Hepatocyte (in vitro differentiated cells): ENCODE results near the gene IL17RE. TPM values are rescaled to one million over a fixed set of nuclear protein-coding genes. Genes with fewer than 3 reads are reported as not detected.
A peak's percentile ranks its signal among the peaks of the same experiment; 100 is the strongest.
"Not testable (repeated sequence)": the region's sequence is repeated elsewhere in the genome, so short reads cannot be mapped to it uniquely, and the experiment has no call there.

ENCODE experiments used
- DNase-seq: peaks from one replicate; pipeline ENCODE4 v3.0.0-alpha.2; 2016; ENCODE audit warnings: low spot score
- H2AFZ ChIP-seq: fragments of 200-600 bp; sonication (generic); 2 replicates; pipeline ENCODE4 v1.6.0; 2016; ENCODE audit warnings: antibody characterized with exemption, mild to moderate bottlenecking
- H3K27ac ChIP-seq: fragments of 200-600 bp; sonication (generic); 2 replicates; pipeline ENCODE4 v1.5.1; 2016; ENCODE audit warnings: mild to moderate bottlenecking
- H3K27me3 ChIP-seq: fragments of 200-600 bp; sonication (generic); 2 replicates; pipeline ENCODE4 v1.6.1; 2016
- H3K36me3 ChIP-seq: fragments of 200-600 bp; sonication (generic); replicated peaks from 2 replicates; pipeline ENCODE4 v1.5.1; 2016; ENCODE audit warnings: low read depth; ENCODE audit not compliant: insufficient read depth
- H3K4me1 ChIP-seq: fragments of 200-600 bp; sonication (generic); 2 replicates; pipeline ENCODE4 v1.5.1; 2016; ENCODE audit warnings: mild to moderate bottlenecking, moderate library complexity; ENCODE audit not compliant: insufficient read depth
- H3K4me2 ChIP-seq: fragments of 200-600 bp; sonication (generic); 2 replicates; pipeline ENCODE4 v1.6.0; 2016
- H3K4me3 ChIP-seq: fragments of 200-600 bp; sonication (generic); 2 replicates; pipeline ENCODE4 v1.5.1; 2016; ENCODE audit warnings: mild to moderate bottlenecking
- H3K79me2 ChIP-seq: fragments of 200-600 bp; sonication (generic); 2 replicates; pipeline ENCODE4 v1.6.0; 2017; ENCODE audit warnings: mild to moderate bottlenecking
- H3K9me2 ChIP-seq: fragments of 200-600 bp; sonication (generic); replicated peaks from 2 replicates; pipeline ENCODE4 v1.6.0; 2017; ENCODE audit warnings: mild to moderate bottlenecking; ENCODE audit not compliant: insufficient read depth
- H3K9me3 ChIP-seq: fragments of 200-600 bp; sonication (generic); 2 replicates; pipeline ENCODE4 v1.5.1; 2016; ENCODE audit warnings: low read depth, mild to moderate bottlenecking
- H4K20me1 ChIP-seq: fragments of 200-600 bp; sonication (generic); 2 replicates; pipeline ENCODE4 v1.6.0; 2016; ENCODE audit warnings: mild to moderate bottlenecking; ENCODE audit not compliant: insufficient read depth, poor library complexity, severe bottlenecking
- CTCF ChIP-seq: fragments of 200-600 bp; sonication (generic); IDR thresholded peaks from 2 replicates; pipeline ENCODE4 v1.5.1; 2016; ENCODE audit warnings: antibody characterized with exemption, mild to moderate bottlenecking; ENCODE audit not compliant: poor library complexity
- EZH2 ChIP-seq: fragments of 200-600 bp; sonication (generic); IDR thresholded peaks from 2 replicates; pipeline ENCODE4 v1.6.1; 2016; ENCODE audit warnings: antibody characterized with exemption, mild to moderate bottlenecking, borderline replicate concordance
- EZH2phosphoT487 ChIP-seq: fragments of 200-600 bp; sonication (generic); IDR thresholded peaks from one replicate; pipeline ENCODE4 v1.6.1; 2018; ENCODE audit warnings: antibody characterized with exemption, mild to moderate bottlenecking, low read depth, moderate library complexity; ENCODE audit not compliant: unreplicated experiment, severe bottlenecking
- WGBS: methylation state at CpG from one replicate; pipeline ENCODE4 v1.1.6; 2016; ENCODE audit warnings: low lambda C conversion rate; ENCODE audit errors: missing lambda C conversion rate; 5-methylcytosine and 5-hydroxymethylcytosine counted together
- polyA plus RNA-seq: library from polyadenylated mRNA; unstranded; fragments of >200 nt; fragmentation: Nextera tagmentation; extraction: Ambion mirVana; gene quantifications from 2 replicates; pipeline ENCODE4 v1.2.1, GENCODE V29; 2016
- total RNA-seq: library from RNA; depleted of rRNA; stranded (reverse); fragments of >200 nt; gene quantifications from 2 replicates; pipeline ENCODE4 v1.2.3, GENCODE V29; 2014

The IL17RE gene
- total and polyA plus RNA-seq, 2 experiments from 2014 or later: 6.8 to 9.1 TPM

DNA sequence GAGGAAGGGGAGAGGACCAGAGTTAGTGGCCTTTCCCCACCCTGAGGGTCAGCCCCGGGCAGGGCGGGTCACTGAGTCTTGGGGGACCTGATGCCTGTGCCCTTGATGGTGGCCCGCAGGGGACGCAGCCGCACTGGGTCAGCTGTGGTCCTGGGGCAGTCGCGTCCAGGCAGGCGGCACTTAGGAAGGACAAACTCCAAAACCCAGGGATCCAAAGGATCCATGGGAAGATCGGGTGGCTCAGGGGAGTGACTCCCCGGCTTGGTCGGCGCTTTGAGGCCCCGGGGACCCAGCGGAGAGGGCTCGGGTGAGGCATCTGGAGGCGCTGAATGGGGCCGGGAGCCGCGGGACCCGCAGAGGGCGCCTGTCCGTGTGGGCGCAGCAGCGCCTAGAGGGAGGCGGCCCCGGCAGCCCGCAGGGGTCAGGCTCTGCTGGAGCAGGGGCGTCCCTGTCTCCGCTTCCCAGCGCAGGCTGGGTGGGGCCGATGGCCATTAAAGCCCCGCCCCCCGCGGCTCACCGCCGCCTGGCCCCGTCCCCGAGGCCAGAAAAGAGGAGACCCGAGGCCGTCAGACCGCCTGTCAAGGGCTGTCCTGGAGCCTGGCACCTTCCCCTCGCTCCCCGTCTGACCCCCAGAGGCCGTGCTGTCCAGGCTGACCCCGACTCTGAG lies 40.1 kb upstream of the IL17RE start:
- Histone ChIP-seq H3K27me3 (no peaks in the 10 kb centered on the region), H2AFZ (peak overlapping the region; percentile 71), H3K79me2 (no peaks in the 10 kb centered on the region), H4K20me1 (no peaks in the 10 kb centered on the region), H3K4me2 (peak overlapping the region; percentile 84), H3K9me2 (no peaks in the 10 kb centered on the region), H3K4me3 (no peak overlapping the region), H3K4me1 (peaks cover 17% of the 10 kb centered on the region), H3K36me3 (no peaks in the 10 kb centered on the region), H3K9me3 (no peaks in the 10 kb centered on the region), H3K27ac (no peak overlapping the region)
- peak; percentile 84 for DNase-seq
- 15% methylated on average over 28 of the region's 45 CpGs for WGBS
- TF ChIP-seq CTCF: peak; percentile 58
- no peak for TF ChIP-seq EZH2

GRCh38 chr3:9863058-9863772 lies 39.4 kb upstream of the IL17RE start:
- TF ChIP-seq EZH2 (no peak), CTCF (no peak), EZH2phosphoT487 (no peak)
- peaks cover 17% of the 10 kb centered on the region for H3K4me1 ChIP-seq
- peak overlapping the region; percentile 84 for H3K4me2 ChIP-seq
- H3K9me3 ChIP-seq: no peaks in the 10 kb centered on the region
- H2AFZ ChIP-seq: peak overlapping the region; percentile 71
- H3K27me3 ChIP-seq: no peaks in the 10 kb centered on the region
- DNase-seq: no peak
- no peaks in the 10 kb centered on the region for H3K9me2 ChIP-seq
- H3K79me2 ChIP-seq: no peaks in the 10 kb centered on the region
- H4K20me1 ChIP-seq: no peaks in the 10 kb centered on the region
- 76% methylated on average over 18 of the region's 22 CpGs for WGBS
- peak overlapping the region; percentile 75 for H3K27ac ChIP-seq
- H3K4me3 ChIP-seq: no peak overlapping the region
- H3K36me3 ChIP-seq: no peaks in the 10 kb centered on the region

DNA sequence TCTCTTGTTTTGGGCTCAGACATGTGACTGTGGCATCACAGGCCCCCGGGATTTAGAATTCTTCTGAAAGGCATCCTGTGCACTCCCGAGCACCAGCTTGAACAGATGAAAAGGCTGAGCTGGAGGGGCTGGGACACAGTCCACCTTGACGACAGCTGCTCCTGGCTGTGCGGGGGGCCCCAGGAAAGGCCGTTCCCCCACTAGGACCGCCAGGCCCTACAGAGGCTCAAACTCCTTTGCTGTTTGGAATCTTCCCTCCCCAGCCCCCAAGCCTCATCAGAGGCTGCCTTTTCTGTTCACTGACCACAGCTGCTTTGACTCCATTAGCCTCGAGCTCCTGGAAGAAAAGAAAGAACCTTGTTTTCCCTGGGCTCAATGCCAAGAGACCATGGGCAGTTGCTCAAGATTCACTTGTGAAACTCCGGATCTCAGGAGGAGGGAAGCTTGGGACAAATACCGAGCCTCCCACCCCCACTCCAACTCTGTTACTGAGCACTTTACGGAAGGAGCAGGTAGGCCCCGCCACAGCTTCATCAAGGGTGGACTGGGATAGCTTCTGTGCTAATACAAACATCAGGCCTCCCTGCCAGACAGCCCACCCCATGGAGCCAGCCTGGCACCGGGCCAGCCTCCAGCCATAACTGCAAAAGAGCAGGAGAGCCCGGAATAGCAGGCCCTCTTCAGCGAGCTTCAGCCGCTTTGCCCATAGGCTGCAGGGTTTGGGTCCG lies 38.3 kb upstream of the IL17RE start:
- H3K27ac ChIP-seq: peak overlapping the region; percentile 75
- WGBS: 55% methylated on average over 16 of the region's 16 CpGs
- H2AFZ ChIP-seq: peak overlapping the region; percentile 1
- no peaks in the 10 kb centered on the region for H3K9me2 ChIP-seq
- H4K20me1 ChIP-seq: no peaks in the 10 kb centered on the region
- peaks cover 17% of the 10 kb centered on the region for H3K4me1 ChIP-seq
- H3K36me3 ChIP-seq: no peaks in the 10 kb centered on the region
- no peak for TF ChIP-seq EZH2phosphoT487
- TF ChIP-seq EZH2: no peak
- TF ChIP-seq CTCF: no peak
- H3K4me3 ChIP-seq: no peak overlapping the region
- no peaks in the 10 kb centered on the region for H3K27me3 ChIP-seq
- no peaks in the 10 kb centered on the region for H3K79me2 ChIP-seq
- peak; percentile 74 for DNase-seq
- H3K4me2 ChIP-seq: peak overlapping the region; percentile 11
- H3K9me3 ChIP-seq: no peaks in the 10 kb centered on the region

GRCh38 chr3:9865125-9865637 lies 37.5 kb upstream of the IL17RE start:
- peak overlapping the region; percentile 11 for H3K4me2 ChIP-seq

More at GRCh38 chr3:9865125-9865637, 37.5 kb upstream of the IL17RE start:
- DNase-seq, H2AFZ ChIP-seq, H4K20me1 ChIP-seq, H3K36me3 ChIP-seq, H3K4me3 ChIP-seq, H3K9me3 ChIP-seq, H3K27me3 ChIP-seq, H3K9me2 ChIP-seq, H3K79me2 ChIP-seq: not testable (repeated sequence)
- Histone ChIP-seq H3K4me1 (peaks cover 17% of the 10 kb centered on the region), H3K27ac (peak overlapping the region; percentile 75)
- WGBS: 92% methylated on average over 10 of the region's 10 CpGs
